ENCODE measurements around the gene PLEKHH1.
"Not testable (repeated sequence)": the region's sequence is repeated elsewhere in the genome, so short reads cannot be mapped to it uniquely, and the experiment has no call there.

PLEKHH1 gene

GRCh38 chr14:67529947-67530935, 2.8 kb upstream of the PLEKHH1 start:
- intact Hi-C loops (cut with micrococcal nuclease): no loop called here
- Mint-ChIP-seq H3K36me3 (ENCODE audit: low read depth) (no peaks in the 10 kb centered on the region), H3K27ac (no peak overlapping the region), H3K4me1 (ENCODE audit: low read depth) (peaks cover 7% of the 10 kb centered on the region), H3K4me3 (no peak overlapping the region), H3K9me3 (no peaks in the 10 kb centered on the region), H3K27me3 (peaks cover 73% of the 10 kb centered on the region)

GRCh38 chr14:67532606-67532997, 488 bp upstream of the PLEKHH1 start:
- no peak overlapping the region for H3K27ac Mint-ChIP-seq
- H3K4me1 Mint-ChIP-seq (ENCODE audit: low read depth): peaks cover 1% of the 10 kb centered on the region
- peaks cover 62% of the 10 kb centered on the region for H3K27me3 Mint-ChIP-seq
- intact Hi-C loops (cut with micrococcal nuclease): no loop called here
- no peaks in the 10 kb centered on the region for H3K9me3 Mint-ChIP-seq
- no peaks in the 10 kb centered on the region for H3K36me3 Mint-ChIP-seq (ENCODE audit: low read depth)
- H3K4me3 Mint-ChIP-seq: peak overlapping the region; percentile 71

GRCh38 chr14:67533754-67534085, 630 bp downstream of the PLEKHH1 start:
- peaks cover 12% of the 10 kb centered on the region for H3K4me1 Mint-ChIP-seq (ENCODE audit: low read depth)
- peaks cover 56% of the 10 kb centered on the region for H3K27me3 Mint-ChIP-seq
- no peak overlapping the region for H3K27ac Mint-ChIP-seq
- H3K4me3 Mint-ChIP-seq: peak overlapping the region; percentile 71
- intact Hi-C loops (cut with micrococcal nuclease): no loop called here
- H3K36me3 Mint-ChIP-seq (ENCODE audit: low read depth): no peaks in the 10 kb centered on the region
- no peaks in the 10 kb centered on the region for H3K9me3 Mint-ChIP-seq

GRCh38 chr14:67536087-67536486, 3.0 kb downstream of the PLEKHH1 start:
- H3K27ac Mint-ChIP-seq: no peak overlapping the region
- intact Hi-C loops (cut with micrococcal nuclease): no loop called here
- H3K9me3 Mint-ChIP-seq: no peaks in the 10 kb centered on the region
- H3K4me1 Mint-ChIP-seq (ENCODE audit: low read depth): peaks cover 12% of the 10 kb centered on the region
- H3K4me3 Mint-ChIP-seq: no peak overlapping the region
- peaks cover 55% of the 10 kb centered on the region for H3K27me3 Mint-ChIP-seq
- H3K36me3 Mint-ChIP-seq (ENCODE audit: low read depth): no peaks in the 10 kb centered on the region

GRCh38 chr14:67537736-67538135, 4.6 kb downstream of the PLEKHH1 start:
- no peaks in the 10 kb centered on the region for H3K9me3 Mint-ChIP-seq

GRCh38 chr14:67538501-67538900, 5.4 kb downstream of the PLEKHH1 start:
- no peak overlapping the region for H3K4me3 Mint-ChIP-seq
- H3K9me3 Mint-ChIP-seq: no peaks in the 10 kb centered on the region
- H3K36me3 Mint-ChIP-seq (ENCODE audit: low read depth): no peaks in the 10 kb centered on the region
- peaks cover 60% of the 10 kb centered on the region for H3K27me3 Mint-ChIP-seq
- H3K27ac Mint-ChIP-seq: no peak overlapping the region
- intact Hi-C loops (cut with micrococcal nuclease): no loop called here
- H3K4me1 Mint-ChIP-seq (ENCODE audit: low read depth): peaks cover 19% of the 10 kb centered on the region

More at GRCh38 chr14:67537736-67538135, 4.6 kb downstream of the PLEKHH1 start:
- H3K27me3 Mint-ChIP-seq: peaks cover 54% of the 10 kb centered on the region
- H3K36me3 Mint-ChIP-seq (ENCODE audit: low read depth): no peaks in the 10 kb centered on the region
- H3K27ac Mint-ChIP-seq: no peak overlapping the region
- H3K4me1 Mint-ChIP-seq (ENCODE audit: low read depth): peaks cover 19% of the 10 kb centered on the region
- no peak overlapping the region for H3K4me3 Mint-ChIP-seq
- intact Hi-C loops (cut with micrococcal nuclease): no loop called here

- no peaks in the 10 kb centered on the region for H3K9me3 Mint-ChIP-seq
- peaks cover 19% of the 10 kb centered on the region for H3K4me1 Mint-ChIP-seq (ENCODE audit: low read depth)
- H3K4me3 Mint-ChIP-seq: no peak overlapping the region
- no peak overlapping the region for H3K27ac Mint-ChIP-seq
- no peaks in the 10 kb centered on the region for H3K36me3 Mint-ChIP-seq (ENCODE audit: low read depth)
- H3K27me3 Mint-ChIP-seq: peaks cover 61% of the 10 kb centered on the region
- intact Hi-C loops (cut with micrococcal nuclease): no loop called here
Observed at GRCh38 chr14:67539116-67539515, 6.0 kb downstream of the PLEKHH1 start.

GRCh38 chr14:67541448-67542387, 8.6 kb downstream of the PLEKHH1 start:
- Mint-ChIP-seq H3K4me1 (ENCODE audit: low read depth) (peaks cover 19% of the 10 kb centered on the region), H3K27me3 (peaks cover 63% of the 10 kb centered on the region)
- intact Hi-C loops (cut with micrococcal nuclease): no loop called here

GRCh38 chr14:67542620-67543019, 9.5 kb downstream of the PLEKHH1 start:
- intact Hi-C loops (cut with micrococcal nuclease); H3K36me3 Mint-ChIP-seq (ENCODE audit: low read depth); H3K27ac Mint-ChIP-seq; H3K9me3 Mint-ChIP-seq; H3K4me3 Mint-ChIP-seq: not testable (repeated sequence)
- peaks cover 18% of the 10 kb centered on the region for H3K4me1 Mint-ChIP-seq (ENCODE audit: low read depth)
- peaks cover 66% of the 10 kb centered on the region for H3K27me3 Mint-ChIP-seq

More at GRCh38 chr14:67541448-67542387, 8.6 kb downstream of the PLEKHH1 start:
- H3K9me3 Mint-ChIP-seq: no peaks in the 10 kb centered on the region
- H3K27ac Mint-ChIP-seq: no peak overlapping the region
- no peak overlapping the region for H3K4me3 Mint-ChIP-seq
- no peaks in the 10 kb centered on the region for H3K36me3 Mint-ChIP-seq (ENCODE audit: low read depth)

- Mint-ChIP-seq H3K27me3 (peaks cover 56% of the 10 kb centered on the region), H3K4me3 (no peak overlapping the region), H3K27ac (no peak overlapping the region), H3K36me3 (ENCODE audit: low read depth) (no peaks in the 10 kb centered on the region), H3K4me1 (ENCODE audit: low read depth) (peaks cover 7% of the 10 kb centered on the region), H3K9me3 (no peaks in the 10 kb centered on the region)
- intact Hi-C loops (cut with micrococcal nuclease): no loop called here
Observed at GRCh38 chr14:67544590-67544989, 11.5 kb downstream of the PLEKHH1 start.

- Mint-ChIP-seq H3K9me3 (no peaks in the 10 kb centered on the region), H3K4me3 (no peak overlapping the region), H3K27ac (no peak overlapping the region), H3K4me1 (ENCODE audit: low read depth) (no peaks in the 10 kb centered on the region), H3K27me3 (peaks cover 43% of the 10 kb centered on the region), H3K36me3 (ENCODE audit: low read depth) (no peaks in the 10 kb centered on the region)
- intact Hi-C loops (cut with micrococcal nuclease): no loop called here
Observed at GRCh38 chr14:67547224-67547780, 14.2 kb downstream of the PLEKHH1 start.

GRCh38 chr14:67549734-67550133, 16.6 kb downstream of the PLEKHH1 start:
- Mint-ChIP-seq H3K27ac (no peak overlapping the region), H3K4me1 (ENCODE audit: low read depth) (peaks cover 11% of the 10 kb centered on the region), H3K36me3 (ENCODE audit: low read depth) (no peaks in the 10 kb centered on the region), H3K4me3 (no peak overlapping the region), H3K9me3 (no peaks in the 10 kb centered on the region), H3K27me3 (peaks cover 30% of the 10 kb centered on the region)
- intact Hi-C loops (cut with micrococcal nuclease): no loop called here

- intact Hi-C loops (cut with micrococcal nuclease): no loop called here
- H3K27me3 Mint-ChIP-seq: peaks cover 26% of the 10 kb centered on the region
- no peaks in the 10 kb centered on the region for H3K36me3 Mint-ChIP-seq (ENCODE audit: low read depth)
- H3K9me3 Mint-ChIP-seq: no peaks in the 10 kb centered on the region
- no peak overlapping the region for H3K4me3 Mint-ChIP-seq
- H3K27ac Mint-ChIP-seq: no peak overlapping the region
- peaks cover 11% of the 10 kb centered on the region for H3K4me1 Mint-ChIP-seq (ENCODE audit: low read depth)
Observed at GRCh38 chr14:67551123-67551522, 18.0 kb downstream of the PLEKHH1 start.

- Mint-ChIP-seq H3K9me3 (no peaks in the 10 kb centered on the region), H3K36me3 (ENCODE audit: low read depth) (no peaks in the 10 kb centered on the region), H3K27ac (no peak overlapping the region), H3K4me1 (ENCODE audit: low read depth) (peaks cover 11% of the 10 kb centered on the region), H3K27me3 (peaks cover 26% of the 10 kb centered on the region), H3K4me3 (no peak overlapping the region)
- intact Hi-C loops (cut with micrococcal nuclease): no loop called here
Observed at GRCh38 chr14:67551940-67552339, 18.9 kb downstream of the PLEKHH1 start.

Data from dendritic cell treated with granulocyte-macrophage colony-stimulating factor and Interleukin-4, amounts not matched to agents 40 ng/mL and 50 ng/mL, for 4 days (primary cell).